ENCODE results near the gene CD180.

DNA sequence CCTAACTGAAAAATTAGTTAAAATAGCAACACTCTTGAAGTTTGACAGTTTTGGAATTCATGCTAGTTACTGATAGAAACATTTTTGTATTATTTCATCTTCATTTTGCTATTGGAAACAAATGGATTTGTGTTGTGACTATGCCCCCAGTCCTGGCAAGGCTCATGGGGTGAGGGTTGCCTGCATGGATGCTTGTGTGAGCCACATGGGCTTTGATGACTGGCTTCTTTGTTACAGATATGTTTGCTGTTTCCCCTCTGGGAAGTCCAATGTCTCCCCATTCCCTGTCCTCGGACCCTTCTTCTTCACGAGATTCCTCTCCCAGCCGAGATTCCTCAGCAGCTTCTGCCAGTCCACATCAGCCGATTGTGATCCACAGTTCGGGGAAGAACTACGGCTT is 44.2 kb downstream of the CD180 start:
- TF ChIP-seq, protein P1, sequence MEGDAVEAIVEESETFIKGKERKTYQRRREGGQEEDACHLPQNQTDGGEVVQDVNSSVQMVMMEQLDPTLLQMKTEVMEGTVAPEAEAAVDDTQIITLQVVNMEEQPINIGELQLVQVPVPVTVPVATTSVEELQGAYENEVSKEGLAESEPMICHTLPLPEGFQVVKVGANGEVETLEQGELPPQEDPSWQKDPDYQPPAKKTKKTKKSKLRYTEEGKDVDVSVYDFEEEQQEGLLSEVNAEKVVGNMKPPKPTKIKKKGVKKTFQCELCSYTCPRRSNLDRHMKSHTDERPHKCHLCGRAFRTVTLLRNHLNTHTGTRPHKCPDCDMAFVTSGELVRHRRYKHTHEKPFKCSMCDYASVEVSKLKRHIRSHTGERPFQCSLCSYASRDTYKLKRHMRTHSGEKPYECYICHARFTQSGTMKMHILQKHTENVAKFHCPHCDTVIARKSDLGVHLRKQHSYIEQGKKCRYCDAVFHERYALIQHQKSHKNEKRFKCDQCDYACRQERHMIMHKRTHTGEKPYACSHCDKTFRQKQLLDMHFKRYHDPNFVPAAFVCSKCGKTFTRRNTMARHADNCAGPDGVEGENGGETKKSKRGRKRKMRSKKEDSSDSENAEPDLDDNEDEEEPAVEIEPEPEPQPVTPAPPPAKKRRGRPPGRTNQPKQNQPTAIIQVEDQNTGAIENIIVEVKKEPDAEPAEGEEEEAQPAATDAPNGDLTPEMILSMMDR (IDR thresholded peaks at IDR 0.05): no peak
- TF ChIP-seq POLR2AphosphoS5 (IDR thresholded peaks at IDR 0.05) (no peak), POLR2A (IDR thresholded peaks at IDR 0.05) (no peak), EP300 (IDR thresholded peaks at IDR 0.05) (no peak)
